Lower leg skin (tissue), 3 donors: Measurements from ENCODE around the gene CAMTA1.

ENCODE experiments used
- POLR2A ChIP-seq, 2 donors: fragments of 450-650 bp; IDR thresholded peaks; one replicate each; pipeline ENCODE4 v1.6.1; 2016 to 2017; ENCODE audit warnings: antibody characterized with exemption in 2 of 2, mild to moderate bottlenecking in 1 of 2, moderate library complexity in 1 of 2
- TF ChIP-seq, protein P1 (sequence below), 3 donors: fragments of 450-650 bp; IDR thresholded peaks; one replicate each; pipeline ENCODE4 v1.5.1; 2016; ENCODE audit warnings: antibody characterized with exemption in 3 of 3, mild to moderate bottlenecking in 3 of 3, moderate library complexity in 2 of 3

DNA sequence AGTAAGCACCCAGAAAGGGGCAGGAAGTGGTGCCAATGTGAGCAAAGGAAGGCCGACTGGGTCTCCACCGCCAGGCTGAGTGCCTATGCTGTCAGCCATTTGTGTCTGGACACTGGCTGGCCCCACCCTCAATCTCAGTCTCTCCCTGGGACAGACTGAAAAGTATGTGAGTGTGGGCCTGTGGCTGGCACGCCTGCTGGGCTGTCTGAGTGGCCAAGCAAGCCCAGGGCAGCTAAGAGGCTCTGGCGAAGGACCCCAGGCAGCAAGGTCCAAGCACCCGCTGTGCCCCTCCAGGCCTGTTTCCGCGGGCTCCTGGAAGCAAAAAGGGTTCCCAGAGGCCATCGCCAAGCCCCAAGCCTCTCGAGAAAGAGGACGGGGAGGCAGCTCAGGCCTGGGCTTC, 892.6 kb downstream of the CAMTA1 start:
- TF ChIP-seq, protein P1, sequence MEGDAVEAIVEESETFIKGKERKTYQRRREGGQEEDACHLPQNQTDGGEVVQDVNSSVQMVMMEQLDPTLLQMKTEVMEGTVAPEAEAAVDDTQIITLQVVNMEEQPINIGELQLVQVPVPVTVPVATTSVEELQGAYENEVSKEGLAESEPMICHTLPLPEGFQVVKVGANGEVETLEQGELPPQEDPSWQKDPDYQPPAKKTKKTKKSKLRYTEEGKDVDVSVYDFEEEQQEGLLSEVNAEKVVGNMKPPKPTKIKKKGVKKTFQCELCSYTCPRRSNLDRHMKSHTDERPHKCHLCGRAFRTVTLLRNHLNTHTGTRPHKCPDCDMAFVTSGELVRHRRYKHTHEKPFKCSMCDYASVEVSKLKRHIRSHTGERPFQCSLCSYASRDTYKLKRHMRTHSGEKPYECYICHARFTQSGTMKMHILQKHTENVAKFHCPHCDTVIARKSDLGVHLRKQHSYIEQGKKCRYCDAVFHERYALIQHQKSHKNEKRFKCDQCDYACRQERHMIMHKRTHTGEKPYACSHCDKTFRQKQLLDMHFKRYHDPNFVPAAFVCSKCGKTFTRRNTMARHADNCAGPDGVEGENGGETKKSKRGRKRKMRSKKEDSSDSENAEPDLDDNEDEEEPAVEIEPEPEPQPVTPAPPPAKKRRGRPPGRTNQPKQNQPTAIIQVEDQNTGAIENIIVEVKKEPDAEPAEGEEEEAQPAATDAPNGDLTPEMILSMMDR (IDR thresholded peaks at IDR 0.05): no peak
- TF ChIP-seq POLR2A (IDR thresholded peaks at IDR 0.05): no peak
